GM21526 (cell line): ENCODE results near the gene ST3GAL6.

Experiments used
- ATAC-seq: cut with Tn5 transposase; IDR thresholded peaks from one replicate; pipeline ENCODE4 v1.9.1; 2021; ENCODE audit warnings: moderate library complexity; ENCODE audit not compliant: unreplicated experiment, low FRiP score

ST3GAL6 gene

DNA sequence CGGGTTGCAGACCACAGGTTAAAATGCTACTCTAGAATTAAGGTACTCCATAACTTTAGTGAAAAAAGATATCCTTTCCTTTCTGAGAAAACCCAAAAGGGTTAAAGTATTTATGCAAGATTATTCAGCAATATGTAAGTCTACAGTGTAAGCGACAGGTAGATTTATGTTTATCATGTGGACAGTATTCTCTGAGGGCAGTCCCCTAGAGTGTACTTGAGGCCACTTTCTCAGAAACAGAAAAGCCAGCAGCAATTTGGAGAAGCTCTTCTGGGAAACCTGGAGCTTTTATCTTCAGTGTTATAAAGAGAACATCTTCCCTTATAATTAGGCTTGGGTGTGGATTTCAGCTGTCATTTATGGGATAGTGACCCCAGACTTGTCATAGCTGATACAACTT, 8.9 kb downstream of the ST3GAL6 start:
- ATAC-seq = no peak

DNA sequence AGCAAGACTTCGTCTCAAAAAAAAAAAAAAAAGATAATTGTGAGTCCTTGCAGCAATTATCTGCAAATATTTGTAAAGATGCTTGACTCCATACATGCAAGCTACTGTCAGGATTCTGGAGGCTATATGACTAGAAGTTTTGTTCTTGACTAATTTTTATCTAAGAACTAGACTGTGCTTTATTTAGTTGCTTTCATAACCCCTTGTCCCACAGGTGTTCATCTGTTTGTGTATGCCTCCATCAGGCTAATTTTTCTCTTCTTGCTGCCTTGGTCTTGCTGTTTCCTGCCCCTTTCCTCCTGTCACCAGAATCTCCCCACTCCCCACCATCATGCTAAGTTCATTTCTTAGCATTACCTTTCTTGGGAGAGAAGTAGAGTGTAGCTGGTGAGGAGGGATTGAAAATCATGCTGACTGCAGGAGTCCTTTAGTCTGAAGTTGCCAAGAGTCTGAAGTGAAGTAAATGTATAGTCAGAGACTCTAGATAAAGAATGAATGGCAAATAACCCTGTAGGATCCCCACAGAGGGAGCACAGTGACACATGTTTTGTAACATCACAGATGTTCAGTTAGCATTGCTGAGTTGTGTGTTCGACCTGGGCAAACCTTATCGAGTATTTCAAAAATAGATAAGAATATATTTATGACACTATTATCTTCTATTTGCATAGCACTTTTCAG, 12.5 kb downstream of the ST3GAL6 start:
- ATAC-seq = no peak

DNA sequence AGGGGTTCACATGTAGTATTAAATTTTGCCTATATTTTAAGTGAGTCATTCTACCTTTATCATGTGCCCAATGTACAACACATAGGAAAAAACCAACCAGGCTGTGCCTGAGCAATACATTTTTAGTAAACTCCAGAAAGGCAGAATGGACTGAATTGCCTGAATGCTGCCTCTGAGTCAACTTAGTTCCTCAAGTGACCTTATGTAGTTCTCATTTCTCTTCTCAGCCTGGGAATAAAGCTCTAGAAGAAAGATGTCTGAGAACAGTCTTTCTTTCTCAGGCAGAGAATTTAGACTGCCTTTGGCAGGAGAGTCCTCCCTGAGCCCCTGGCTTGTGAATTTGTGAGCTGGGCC, 13.0 kb downstream of the ST3GAL6 start:
- ATAC-seq = no peak

DNA sequence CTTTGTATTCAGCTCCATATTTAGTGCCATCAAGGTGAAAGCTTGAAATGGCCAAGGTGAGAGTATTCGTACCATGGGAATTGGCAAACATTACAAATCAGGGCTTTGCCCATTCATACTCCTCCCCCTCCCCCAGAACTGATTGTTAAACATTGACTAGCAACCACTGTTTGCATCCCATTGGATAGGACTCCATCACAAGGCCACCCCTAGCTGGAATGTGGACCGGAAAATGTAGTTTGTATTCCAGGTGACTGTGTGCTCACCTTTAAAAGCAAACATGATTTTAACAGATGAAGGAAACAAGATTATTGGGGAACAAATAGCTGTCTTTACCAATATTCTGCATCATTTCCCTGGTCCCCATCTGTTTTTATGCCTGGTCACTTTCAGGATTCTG, 14.1 kb downstream of the ST3GAL6 start:
- ATAC-seq = no peak

DNA sequence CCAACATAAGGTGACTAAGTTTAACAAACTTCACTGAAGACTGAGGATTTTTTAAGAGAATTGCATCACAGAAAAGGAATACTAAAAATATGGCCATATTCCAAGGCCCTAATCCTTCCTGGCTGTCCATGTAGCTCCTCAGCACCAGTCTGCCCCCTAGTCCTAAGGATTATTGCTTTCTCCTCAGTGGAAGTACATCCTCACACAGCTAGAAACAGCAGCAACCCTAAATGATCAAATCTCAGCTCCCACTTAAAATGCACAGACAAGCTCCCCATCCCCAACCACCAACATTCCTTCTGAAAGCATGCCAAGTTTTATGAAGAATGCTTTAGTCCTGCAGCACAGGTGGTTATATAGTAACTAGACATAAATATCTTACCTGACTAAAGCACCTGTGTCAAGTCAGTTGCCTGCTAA, 14.7 kb downstream of the ST3GAL6 start:
- ATAC-seq = no peak

DNA sequence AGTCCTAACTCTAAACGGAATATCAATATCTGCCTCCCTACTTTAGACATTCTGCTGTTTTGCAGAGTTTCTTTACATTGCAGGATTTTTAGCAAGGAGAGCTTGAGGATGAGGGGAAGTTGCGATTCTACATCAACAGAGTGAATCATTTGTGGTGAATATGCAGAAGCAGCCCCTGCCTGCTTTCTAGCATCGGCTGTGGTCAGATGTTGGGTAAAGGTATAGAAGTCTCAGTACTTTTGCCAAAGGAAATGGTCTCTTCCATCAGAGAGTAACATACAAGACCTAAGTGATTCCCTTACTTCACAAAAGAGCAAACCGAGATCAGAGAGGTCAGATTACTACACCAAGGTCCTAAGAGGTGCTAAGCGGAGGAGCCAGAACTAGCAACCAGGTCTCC, 15.2 kb downstream of the ST3GAL6 start:
- ATAC-seq = no peak

DNA sequence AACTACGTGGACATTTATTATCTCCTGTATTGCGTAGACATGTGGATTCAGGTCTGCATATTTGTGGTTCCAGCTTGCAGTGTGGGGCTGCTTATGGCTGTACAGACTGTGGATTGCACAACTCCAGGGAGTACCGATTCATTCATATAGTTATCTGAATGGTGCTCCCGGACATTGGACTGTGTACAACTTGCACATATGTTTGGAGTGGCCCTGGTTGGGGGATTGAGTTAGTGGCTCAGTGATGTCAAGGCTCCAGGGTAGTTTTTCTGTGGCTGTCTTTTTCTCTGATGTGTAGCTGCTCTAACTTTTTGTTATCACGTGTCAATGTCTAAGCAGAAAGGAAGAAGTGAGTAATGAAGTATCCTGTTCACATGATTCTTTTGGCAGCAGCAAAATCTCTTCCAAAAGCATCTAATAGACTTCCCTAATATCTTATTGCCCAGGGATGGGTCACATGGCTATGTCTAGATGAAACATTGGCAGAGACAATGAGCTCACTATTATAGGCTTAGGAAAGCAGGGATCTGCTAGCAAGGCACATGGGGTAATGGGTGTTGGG, 15.8 kb downstream of the ST3GAL6 start:
- ATAC-seq = no peak

DNA sequence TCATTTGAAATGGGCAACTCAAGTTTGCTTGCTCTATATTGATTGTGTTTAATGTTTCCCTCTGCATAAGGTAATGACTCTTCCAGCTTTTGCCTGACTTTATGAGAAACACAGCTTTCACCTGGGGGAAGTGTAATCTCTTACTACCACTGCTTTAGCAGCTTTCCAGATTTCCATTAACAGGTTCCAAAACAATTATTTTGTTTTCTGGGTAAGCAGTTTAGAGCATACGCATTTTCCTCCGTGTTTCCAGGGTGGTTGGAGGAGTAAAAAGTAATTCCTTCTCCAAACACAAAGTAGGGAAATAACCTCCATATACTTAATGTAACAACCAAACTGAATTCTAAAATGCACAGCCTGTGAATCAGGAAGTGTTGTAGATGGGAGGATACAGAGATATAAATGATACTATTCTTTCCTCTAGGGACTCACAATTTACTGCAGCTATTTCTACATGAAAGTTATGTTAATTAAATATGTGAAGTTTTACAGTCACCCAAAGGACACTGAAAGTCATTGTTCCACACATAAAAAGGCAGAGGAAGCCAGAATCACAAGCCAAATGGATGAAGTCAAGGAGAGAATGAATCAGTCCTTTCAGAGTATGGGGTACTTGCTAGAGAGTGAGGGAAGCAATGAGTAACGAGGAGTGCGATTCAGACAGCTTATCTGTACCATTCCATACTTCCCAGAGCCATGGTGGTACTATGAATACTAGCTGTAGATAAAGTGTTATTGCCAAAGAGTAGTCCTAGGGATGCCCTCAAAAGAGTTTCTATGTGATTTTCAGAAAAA, 16.6 kb downstream of the ST3GAL6 start:
- ATAC-seq = no peak

DNA sequence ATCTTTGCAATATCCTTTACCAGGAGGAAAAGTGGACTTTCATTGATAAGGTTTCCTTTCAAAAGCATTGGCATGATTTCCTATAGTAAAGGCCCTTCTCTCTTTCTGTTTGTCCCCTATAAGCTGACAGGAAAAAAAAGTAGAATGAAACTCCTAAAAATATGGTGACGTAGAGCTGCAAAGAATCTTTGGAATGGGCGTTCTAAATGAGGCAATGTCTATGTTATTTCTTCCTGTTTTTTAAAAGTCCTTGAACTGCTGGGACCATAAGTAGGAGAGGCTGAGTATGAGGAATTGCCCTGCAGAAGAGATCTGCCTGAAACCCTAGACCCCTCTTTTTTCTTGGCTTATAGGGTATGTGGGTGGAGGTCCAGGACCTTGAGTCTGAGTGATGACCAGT, 17.2 kb downstream of the ST3GAL6 start:
- no peak for ATAC-seq

DNA sequence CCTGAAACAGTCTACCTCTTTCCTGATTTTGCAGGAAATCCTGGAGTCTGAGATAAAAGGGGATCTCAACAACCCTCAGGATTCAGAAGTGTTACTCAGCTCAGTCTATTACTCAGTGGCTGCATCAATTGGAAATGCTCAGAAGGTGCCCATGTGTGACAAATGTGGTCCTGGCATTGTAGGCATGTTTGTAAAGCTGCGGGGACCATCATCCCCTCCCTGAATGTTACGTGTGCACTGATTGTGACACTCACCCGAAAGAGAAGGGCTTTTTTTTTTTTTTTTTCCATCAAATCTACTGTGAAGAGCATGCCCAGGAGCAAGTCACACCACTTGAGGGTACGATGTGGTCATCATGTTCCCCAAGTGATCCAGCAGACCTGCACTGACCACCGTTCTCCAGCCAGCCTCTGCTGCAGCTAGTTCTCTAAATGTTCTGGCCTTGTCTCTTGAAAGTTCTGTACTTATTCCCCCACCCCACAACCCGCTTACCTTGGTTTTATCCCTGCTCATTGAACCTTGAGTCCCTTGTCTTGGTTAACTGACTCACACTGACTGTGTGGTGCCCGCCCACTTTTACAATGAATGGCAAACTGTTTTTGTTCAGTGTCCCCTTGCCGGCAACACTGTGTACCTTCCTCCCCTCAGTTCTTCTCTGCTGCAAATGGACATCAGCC, 19.8 kb downstream of the ST3GAL6 start:
- no peak for ATAC-seq

DNA sequence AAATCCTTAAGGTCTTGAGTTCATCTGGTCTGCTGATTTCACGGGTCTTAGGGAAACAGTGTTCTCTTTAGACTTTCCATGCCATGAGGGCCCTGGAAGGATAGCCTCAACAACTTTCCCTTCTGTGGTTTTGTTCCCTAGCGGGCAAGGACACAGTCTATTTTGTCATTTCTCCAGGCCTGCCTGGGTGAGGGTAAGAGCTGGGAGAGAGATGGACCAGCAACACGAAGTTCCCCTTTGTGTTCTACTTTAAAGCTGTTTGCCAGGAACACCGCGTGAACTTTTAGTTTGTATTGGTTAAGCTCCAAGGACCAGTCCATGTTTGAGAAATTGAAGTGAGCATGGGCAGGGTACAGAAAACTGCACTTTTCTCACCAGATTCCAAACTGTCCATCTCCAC, 20.9 kb downstream of the ST3GAL6 start:
- no peak for ATAC-seq

DNA sequence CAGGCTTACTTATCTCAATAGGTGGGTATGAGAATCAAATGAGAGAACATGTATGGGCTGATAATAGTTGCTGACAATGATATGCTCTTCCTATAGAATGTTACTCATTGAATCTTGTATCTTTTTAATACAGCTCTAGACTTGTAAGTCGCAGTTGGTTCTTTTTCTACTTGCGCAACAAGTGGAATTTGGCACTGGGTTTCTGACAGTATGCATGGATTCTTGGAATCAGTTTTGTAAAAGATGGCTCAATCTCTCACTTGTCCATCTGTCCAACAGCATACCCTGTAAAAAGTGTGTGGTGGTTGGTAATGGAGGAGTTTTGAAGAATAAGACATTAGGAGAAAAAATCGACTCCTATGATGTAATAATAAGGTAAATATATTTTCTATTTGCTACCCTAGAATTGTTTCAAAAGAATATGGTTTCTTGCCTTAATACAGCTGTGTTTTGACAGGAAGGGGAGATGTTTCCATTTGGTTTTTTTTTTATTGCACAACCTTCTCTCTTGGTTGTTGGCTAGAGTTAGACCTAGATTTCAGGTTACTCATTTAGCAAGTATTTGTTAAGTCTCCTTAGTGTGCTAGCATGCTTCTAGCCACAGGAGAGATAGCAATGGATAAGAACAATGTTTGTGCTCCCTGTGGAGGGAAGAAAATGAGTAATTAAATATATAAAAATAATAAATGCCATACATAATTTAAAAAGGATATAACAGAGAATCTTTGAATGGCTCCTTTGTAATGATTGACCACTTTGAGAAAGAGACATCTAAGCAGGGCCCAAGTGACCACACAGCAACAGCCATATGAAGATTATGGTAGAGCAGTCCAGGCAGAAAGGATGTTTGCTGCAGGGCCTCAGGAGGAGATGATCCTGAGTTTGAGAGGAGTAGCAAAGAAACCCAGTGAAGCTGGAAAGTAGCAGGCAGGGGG, 21.8 kb downstream of the ST3GAL6 start:
- ATAC-seq = no peak

DNA sequence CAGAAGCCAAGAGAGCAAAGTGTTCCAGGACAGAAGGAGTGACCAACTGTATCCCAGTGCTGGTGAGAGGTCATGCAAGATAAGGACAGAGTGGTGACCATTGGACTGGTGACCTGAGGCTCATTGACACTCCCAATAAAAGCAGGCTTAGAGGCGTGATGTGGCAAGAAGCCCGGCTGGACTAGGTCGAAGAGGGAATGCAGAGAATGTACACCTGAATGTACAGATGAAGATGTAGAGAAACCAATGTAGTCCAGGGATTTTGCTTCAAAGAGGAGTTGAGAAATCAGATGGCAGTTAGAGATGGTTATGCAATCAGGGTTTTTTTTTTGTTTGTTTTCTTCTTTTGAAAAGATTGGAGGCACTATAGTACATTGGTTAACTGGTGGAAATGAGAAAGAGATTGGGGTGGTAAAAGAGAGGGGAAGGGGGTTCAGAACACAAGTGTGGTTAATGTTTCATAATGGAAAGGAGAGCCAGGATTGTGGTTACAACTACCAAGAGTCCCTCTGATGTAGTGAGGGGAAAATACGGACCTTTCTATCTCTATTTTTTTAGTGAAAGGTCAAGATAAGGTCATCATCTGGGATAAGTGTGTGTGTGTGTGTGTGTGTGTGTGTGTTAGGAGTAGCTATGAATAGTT, 23.3 kb downstream of the ST3GAL6 start:
- no peak for ATAC-seq

DNA sequence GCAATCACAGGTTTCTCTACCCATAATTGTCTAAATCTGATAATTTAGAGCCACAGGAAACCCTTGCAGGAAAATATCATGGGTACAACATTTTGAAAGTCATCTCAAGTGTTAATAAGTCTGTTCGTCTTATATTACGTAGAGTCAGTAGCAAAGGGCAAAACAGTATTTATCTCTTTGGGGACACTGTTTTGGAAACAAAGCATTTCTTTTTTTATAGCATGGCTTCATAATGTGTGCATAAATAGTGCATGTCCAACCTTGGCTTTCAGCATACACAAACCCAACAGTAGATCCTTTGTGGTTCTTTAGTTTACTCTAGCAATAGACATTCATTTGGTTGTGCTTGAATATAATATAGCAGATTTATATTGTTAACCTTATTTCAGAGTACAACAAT, 24.0 kb downstream of the ST3GAL6 start:
- ATAC-seq = no peak

DNA sequence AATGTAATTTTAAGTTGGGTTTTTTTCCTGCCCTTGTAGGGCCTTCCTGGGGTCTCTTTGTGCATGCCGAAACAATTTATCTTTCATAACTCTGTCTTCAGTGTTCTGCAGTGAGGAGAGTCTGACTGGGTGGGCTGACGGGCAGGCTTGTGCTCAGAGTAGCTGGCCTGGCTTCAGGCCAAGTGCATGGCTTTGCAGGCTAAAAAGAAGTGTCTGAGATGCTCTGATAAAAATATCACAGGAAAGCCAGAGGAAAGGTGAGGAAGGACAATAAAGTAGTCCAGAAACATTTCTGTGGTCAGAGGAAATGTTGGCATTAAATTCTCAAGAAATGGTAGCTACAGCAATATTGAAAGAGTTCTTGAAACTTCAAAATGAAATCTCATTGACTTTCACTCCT, 25.5 kb downstream of the ST3GAL6 start:
- ATAC-seq = no peak

DNA sequence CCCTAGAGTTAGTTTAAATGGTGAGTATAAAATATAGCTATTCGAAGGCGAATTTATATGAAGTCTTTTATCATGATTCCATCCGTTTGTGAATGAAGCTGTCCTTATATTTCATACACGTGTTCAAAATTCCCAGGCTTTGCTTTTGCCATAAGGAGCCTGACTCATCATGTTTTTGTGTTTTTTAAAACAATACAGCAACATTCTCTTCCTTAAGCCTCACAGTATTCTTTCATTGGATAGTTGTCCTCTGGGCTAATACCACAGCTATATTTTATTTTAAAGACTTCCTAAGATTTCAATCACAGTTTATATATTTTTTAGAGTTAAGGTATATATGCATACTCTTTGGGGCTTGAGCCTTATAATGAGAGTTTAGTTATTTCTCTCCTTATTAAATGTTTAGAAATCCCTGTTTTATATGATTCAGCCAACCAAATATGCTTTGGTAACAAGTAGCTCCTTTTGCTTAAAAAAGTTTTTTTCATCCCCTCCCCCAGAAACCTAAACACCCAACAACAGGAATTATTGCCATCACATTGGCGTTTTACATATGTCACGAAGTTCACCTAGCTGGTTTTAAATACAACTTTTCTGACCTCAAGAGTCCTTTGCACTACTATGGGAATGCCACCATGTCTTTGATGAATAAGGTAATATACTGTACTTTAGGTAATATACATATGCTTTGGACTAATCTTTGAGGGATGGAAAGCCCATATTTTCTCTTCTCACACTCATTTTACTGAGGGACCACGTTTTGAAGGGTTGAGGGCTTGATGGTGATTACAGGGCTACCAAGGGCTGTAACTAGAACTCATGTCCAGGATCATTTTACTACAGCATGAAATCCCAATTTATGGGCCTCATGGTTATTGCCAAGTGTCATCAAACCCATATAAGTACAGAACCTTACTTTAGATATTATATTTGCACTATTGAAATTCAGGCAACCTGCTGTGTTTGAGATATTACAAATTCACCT, 28.5 kb downstream of the ST3GAL6 start:
- no peak for ATAC-seq

DNA sequence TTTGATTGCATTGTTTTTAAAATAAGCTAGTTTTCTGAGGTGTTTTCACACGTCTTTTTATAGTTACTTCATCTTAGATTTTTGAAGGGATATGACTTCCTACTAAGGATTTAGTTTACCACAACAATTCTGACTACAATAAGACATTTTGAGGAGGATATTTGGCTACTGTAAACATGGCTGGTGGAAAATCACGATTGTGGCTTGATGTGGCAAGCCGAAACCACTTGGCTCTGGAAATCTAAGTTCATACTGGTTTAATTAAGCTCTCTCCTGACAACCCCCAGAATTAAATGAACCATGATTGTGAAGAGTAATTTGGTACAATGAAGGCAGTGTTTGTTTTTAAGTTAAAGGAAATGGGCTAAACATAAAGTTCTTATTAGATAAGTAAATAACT, 30.8 kb downstream of the ST3GAL6 start:
- no peak for ATAC-seq

DNA sequence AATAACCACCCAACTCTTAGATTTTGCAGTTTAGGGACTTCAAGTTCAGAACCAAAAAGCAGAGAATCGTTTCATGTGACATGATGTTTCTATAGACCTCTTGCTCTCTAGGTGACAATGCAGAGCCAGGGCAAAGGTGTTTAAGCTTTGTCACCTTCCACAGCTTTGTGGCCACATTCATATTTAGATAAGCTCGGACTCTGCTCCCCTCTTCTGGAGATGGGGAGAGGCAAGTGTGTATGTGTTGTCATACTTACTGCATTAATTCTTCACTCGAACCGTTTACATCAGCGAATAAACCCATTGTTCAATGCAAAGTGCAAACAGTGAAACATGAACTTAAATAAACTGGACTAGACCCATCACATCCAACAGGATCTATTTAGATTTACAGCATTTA, 33.2 kb downstream of the ST3GAL6 start:
- ATAC-seq = no peak

DNA sequence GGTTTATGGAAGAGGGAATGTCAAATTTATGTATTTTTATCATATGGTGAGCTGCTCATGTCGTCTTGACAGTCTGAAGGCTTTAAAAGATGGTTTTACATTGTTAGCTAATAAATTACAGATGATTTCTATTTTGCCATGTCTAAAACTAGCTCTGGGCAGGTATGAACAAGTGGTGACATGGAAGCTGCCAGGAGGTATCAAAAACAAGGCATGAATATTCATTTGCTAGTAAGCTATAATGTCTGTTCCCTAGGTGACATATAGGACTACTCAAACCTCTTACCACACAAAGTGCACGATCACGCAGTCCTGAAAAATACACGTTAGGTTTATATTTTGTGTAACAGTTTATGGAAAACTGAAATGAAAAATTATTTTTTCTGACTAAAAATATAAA, 34.8 kb downstream of the ST3GAL6 start:
- ATAC-seq = no peak
